ENCODE measurements around the gene RPP21.

GRCh38 chr6:30355281-30355680, 10.3 kb downstream of the RPP21 start:
- no peak for TF ChIP-seq CTCF (IDR thresholded peaks at IDR 0.05)
- TF ChIP-seq POLR2AphosphoS5 (IDR thresholded peaks at IDR 0.05; ENCODE audit: low read depth, low read length): no peak
- TF ChIP-seq REST (IDR thresholded peaks at IDR 0.05; ENCODE audit: insufficient read depth in 1 of 2, low read depth in 2 of 2, low read length in 1 of 2): no peak
